Measurements from ENCODE around the gene UCK2. TPM values are rescaled to one million over a fixed set of nuclear protein-coding genes. Genes with fewer than 3 reads are reported as not detected.

UCK2 gene
- total and polyA plus RNA-seq, 10 of the 15 experiments (the other 5 are each of a cell fraction or from before 2014, with no cell fraction given), result 55.3 to 106 (median 84.9) TPM

DNA sequence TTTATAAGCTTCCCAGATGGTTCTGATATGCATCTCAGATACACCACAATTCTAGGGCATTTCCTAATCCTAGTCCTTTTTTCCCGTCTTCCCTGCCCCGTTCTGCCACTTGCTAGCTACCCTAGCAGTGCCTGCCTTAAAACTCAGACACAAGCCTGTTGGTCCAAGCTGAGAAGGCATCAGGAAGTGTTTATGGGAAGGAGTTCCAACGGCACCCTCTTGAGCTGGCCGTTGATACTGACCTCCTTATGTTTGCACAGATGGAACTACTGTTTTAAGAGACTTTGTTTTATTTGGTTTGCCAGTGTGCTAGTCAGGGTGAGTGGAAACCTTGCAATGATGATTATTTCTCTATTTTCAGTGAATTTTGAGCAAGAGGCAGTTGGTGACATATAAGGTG is 67.2 kb downstream of the UCK2 start:
- H3K4me3 ChIP-seq, result no peak overlapping the region
- H4K20me1 ChIP-seq (ENCODE audit: control insufficient read depth, insufficient read depth), result no peaks in the 10 kb centered on the region
- DNase-seq (ENCODE audit: low read depth, low spot score) (no peak), ATAC-seq (no peak), FAIRE-seq (no peak)
- BruUV-seq (replicated peaks), result no TSS peak
- intact Hi-C loops (cut with micrococcal nuclease; ENCODE audit: unreplicated experiment) (no loop called here), in situ Hi-C loops (cut with MboI) (no loop called here)
- no peak overlapping the region for H3K9ac ChIP-seq (ENCODE audit: control insufficient read depth, insufficient read depth, low read length)
- TF ChIP-seq, protein P1, sequence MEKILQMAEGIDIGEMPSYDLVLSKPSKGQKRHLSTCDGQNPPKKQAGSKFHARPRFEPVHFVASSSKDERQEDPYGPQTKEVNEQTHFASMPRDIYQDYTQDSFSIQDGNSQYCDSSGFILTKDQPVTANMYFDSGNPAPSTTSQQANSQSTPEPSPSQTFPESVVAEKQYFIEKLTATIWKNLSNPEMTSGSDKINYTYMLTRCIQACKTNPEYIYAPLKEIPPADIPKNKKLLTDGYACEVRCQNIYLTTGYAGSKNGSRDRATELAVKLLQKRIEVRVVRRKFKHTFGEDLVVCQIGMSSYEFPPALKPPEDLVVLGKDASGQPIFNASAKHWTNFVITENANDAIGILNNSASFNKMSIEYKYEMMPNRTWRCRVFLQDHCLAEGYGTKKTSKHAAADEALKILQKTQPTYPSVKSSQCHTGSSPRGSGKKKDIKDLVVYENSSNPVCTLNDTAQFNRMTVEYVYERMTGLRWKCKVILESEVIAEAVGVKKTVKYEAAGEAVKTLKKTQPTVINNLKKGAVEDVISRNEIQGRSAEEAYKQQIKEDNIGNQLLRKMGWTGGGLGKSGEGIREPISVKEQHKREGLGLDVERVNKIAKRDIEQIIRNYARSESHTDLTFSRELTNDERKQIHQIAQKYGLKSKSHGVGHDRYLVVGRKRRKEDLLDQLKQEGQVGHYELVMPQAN (conservative IDR thresholded peaks at IDR 0.05), result no peak
- no peak for TF ChIP-seq FOS (IDR thresholded peaks at IDR 0.05; ENCODE audit: borderline replicate concordance, extremely low read depth, insufficient read length)
- TF ChIP-seq SMAD1 (IDR thresholded peaks at IDR 0.05; ENCODE audit: low read depth, partially characterized antibody), result no peak
- no peak for TF ChIP-seq ETV6 (conservative IDR thresholded peaks at IDR 0.05 in 1 of 2, IDR thresholded peaks at IDR 0.05 in 1 of 2; ENCODE audit: borderline replicate concordance in 1 of 2, low read depth in 1 of 2)
- no peak for TF ChIP-seq IRF4 (IDR thresholded peaks at IDR 0.05; ENCODE audit: low read depth, low read length)
- no peak for TF ChIP-seq IKZF2 (IDR thresholded peaks at IDR 0.05)
- TF ChIP-seq ZNF384 (IDR thresholded peaks at IDR 0.05; ENCODE audit: borderline replicate concordance, low read depth, low read length), result no peak
- no peak for TF ChIP-seq ZNF24 (IDR thresholded peaks at IDR 0.05)
- TF ChIP-seq, protein P2, sequence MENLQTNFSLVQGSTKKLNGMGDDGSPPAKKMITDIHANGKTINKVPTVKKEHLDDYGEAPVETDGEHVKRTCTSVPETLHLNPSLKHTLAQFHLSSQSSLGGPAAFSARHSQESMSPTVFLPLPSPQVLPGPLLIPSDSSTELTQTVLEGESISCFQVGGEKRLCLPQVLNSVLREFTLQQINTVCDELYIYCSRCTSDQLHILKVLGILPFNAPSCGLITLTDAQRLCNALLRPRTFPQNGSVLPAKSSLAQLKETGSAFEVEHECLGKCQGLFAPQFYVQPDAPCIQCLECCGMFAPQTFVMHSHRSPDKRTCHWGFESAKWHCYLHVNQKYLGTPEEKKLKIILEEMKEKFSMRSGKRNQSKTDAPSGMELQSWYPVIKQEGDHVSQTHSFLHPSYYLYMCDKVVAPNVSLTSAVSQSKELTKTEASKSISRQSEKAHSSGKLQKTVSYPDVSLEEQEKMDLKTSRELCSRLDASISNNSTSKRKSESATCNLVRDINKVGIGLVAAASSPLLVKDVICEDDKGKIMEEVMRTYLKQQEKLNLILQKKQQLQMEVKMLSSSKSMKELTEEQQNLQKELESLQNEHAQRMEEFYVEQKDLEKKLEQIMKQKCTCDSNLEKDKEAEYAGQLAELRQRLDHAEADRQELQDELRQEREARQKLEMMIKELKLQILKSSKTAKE (IDR thresholded peaks at IDR 0.05; ENCODE audit: low read depth, poor library complexity, severe bottlenecking), result no peak
- no peak for TF ChIP-seq NFIC (IDR thresholded peaks at IDR 0.05; ENCODE audit: low read depth, low read length)
- TF ChIP-seq, protein P3, sequence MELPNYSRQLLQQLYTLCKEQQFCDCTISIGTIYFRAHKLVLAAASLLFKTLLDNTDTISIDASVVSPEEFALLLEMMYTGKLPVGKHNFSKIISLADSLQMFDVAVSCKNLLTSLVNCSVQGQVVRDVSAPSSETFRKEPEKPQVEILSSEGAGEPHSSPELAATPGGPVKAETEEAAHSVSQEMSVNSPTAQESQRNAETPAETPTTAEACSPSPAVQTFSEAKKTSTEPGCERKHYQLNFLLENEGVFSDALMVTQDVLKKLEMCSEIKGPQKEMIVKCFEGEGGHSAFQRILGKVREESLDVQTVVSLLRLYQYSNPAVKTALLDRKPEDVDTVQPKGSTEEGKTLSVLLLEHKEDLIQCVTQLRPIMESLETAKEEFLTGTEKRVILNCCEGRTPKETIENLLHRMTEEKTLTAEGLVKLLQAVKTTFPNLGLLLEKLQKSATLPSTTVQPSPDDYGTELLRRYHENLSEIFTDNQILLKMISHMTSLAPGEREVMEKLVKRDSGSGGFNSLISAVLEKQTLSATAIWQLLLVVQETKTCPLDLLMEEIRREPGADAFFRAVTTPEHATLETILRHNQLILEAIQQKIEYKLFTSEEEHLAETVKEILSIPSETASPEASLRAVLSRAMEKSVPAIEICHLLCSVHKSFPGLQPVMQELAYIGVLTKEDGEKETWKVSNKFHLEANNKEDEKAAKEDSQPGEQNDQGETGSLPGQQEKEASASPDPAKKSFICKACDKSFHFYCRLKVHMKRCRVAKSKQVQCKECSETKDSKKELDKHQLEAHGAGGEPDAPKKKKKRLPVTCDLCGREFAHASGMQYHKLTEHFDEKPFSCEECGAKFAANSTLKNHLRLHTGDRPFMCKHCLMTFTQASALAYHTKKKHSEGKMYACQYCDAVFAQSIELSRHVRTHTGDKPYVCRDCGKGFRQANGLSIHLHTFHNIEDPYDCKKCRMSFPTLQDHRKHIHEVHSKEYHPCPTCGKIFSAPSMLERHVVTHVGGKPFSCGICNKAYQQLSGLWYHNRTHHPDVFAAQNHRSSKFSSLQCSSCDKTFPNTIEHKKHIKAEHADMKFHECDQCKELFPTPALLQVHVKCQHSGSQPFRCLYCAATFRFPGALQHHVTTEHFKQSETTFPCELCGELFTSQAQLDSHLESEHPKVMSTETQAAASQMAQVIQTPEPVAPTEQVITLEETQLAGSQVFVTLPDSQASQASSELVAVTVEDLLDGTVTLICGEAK (IDR thresholded peaks at IDR 0.05; ENCODE audit: borderline replicate concordance), result no peak
- 95% methylated on average over 4 of the region's 4 CpGs for WGBS (ENCODE audit: insufficient coverage, insufficient replicate concordance, low lambda C conversion rate, missing lambda C conversion rate)
- ChIA-PET SMC1A (ENCODE audit: uncharacterized antibody, unreplicated experiment) (interaction anchor here (1.1 to 3.3 kb wide), 3 partner anchors 11 to 65 kb away, joined by 3 to 12 read pairs (median 6); no protein-coding TSS in a partner anchor), CTCF (interaction anchor here (0.9 to 1.5 kb wide), 4 partner anchors 23 to 213 kb away, joined by 3 to 5 read pairs (median 4); partner anchors contain the start of gene UCK2), RAD21 (ENCODE audit: unreplicated experiment) (no interaction called here), POLR2A (interaction anchor here (0.6 kb wide), 2 partner anchors 20 to 209 kb away, joined by 3 to 6 read pairs; no protein-coding TSS in a partner anchor)
- peaks cover 4% of the 10 kb centered on the region for H3K79me2 ChIP-seq (ENCODE audit: control insufficient read depth, insufficient read depth, low read length)
- no peaks in the 10 kb centered on the region for H3K9me3 ChIP-seq (replicated peaks; ENCODE audit: control insufficient read depth, insufficient read depth, low read length)
- H3K27me3 ChIP-seq (replicated peaks in 1 of 2; ENCODE audit: control insufficient read depth in 2 of 2, insufficient read depth in 2 of 2, low read length in 1 of 2), result no peaks in the 10 kb centered on the region
- no peak overlapping the region for H3K4me2 ChIP-seq (ENCODE audit: control insufficient read depth, insufficient read depth)
- H3K27ac ChIP-seq (ENCODE audit: control insufficient read depth, insufficient read depth), result no peak overlapping the region
- no peak overlapping the region for H2AFZ ChIP-seq (ENCODE audit: control insufficient read depth, low read depth, low read length)
- no peaks in the 10 kb centered on the region for H3K4me1 ChIP-seq (ENCODE audit: control insufficient read depth, insufficient read depth, low read length)
- peaks cover 21 to 35% of the 10 kb centered on the region in 2 experiments for H3K36me3 ChIP-seq (ENCODE audit: control insufficient read depth in 2 of 2, insufficient read depth in 2 of 2, low read length in 1 of 2)
